Kidney glomerular epithelial cell (primary cell): ENCODE results near the gene PPM1K.

ENCODE experiments used
- DNase-seq: peaks from one replicate; lab custom pipeline; 2025; lab: John Stamatoyannopoulos, UW

PPM1K gene

GRCh38 chr4:88217169-88217568, 67.2 kb downstream of the PPM1K start:
- no peak for DNase-seq

GRCh38 chr4:88216395-88216794, 68.0 kb downstream of the PPM1K start:
- no peak for DNase-seq

- no peak for DNase-seq
Measured at GRCh38 chr4:88215351-88215750, 69.0 kb downstream of the PPM1K start.

- DNase-seq, result no peak
Measured at GRCh38 chr4:88212253-88212561, 72.2 kb downstream of the PPM1K start.

GRCh38 chr4:88211473-88212252, 72.7 kb downstream of the PPM1K start:
- peak; percentile 64 for DNase-seq

- no peak for DNase-seq
Measured at GRCh38 chr4:88208156-88208555, 76.2 kb downstream of the PPM1K start.
